Measurements from ENCODE around the gene CCDC187.

The CCDC187 gene

DNA sequence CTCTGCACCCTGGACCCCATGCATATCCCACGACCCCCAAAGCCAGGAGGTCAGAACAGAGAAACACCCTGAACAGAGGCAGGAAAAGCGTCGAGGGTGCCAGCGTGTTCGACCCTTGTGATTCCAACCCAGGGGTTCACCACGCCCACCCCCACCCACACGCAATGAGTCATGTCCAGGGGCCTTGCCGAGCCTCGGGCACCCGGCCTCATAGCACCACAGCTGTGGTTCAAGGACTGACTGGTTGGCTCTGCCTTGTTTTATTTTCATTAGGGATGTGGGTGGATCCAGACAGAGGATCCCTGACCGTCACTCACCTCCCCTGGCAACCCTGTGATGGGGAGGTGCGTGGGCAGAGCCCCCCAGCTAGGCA lies 48.7 kb downstream of the CCDC187 start:
- DNase-seq (ENCODE audit: low read depth in 2 of 3, low spot score in 2 of 3), result no peak

DNA sequence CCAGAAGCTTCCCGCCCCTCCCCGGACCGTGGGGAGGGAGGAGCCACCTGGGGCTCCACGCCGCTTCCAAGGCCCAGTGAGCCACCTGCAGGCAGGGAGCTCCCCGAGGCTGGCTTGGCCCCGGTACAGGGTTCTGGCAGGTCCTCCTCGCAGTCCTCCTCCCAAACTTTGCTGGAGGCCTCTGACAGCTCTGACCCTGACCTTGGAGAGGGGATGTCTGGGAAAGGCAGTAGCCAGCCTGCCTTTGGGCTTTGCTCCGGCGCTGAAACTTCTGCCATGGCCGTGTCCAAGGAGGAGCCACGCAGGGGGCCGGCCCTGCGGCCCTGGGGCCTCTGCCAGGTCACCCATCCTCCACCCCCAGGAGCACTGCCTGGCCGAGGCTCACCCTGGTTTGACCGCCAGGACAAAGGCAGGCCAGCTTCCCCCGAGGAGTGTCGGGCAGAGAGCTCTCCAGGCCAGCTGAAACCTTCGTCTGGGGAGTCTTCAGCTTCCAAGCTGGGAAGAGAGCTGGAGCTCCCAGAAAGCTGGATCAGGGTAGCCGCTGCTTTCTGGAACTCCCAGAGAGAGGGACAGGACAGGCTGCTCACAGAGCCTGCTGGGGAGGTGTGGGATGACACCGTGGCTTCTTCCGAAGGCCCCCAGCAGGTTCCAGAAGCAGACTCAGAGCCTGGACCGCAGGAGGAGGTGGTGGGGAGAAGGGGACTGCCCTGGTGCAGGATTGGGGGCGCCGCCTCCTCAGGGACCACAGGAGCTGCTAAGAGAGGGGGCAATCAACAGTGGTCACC lies 49.3 kb downstream of the CCDC187 start:
- no peak for DNase-seq (ENCODE audit: low read depth in 2 of 3, low spot score in 2 of 3)

DNA sequence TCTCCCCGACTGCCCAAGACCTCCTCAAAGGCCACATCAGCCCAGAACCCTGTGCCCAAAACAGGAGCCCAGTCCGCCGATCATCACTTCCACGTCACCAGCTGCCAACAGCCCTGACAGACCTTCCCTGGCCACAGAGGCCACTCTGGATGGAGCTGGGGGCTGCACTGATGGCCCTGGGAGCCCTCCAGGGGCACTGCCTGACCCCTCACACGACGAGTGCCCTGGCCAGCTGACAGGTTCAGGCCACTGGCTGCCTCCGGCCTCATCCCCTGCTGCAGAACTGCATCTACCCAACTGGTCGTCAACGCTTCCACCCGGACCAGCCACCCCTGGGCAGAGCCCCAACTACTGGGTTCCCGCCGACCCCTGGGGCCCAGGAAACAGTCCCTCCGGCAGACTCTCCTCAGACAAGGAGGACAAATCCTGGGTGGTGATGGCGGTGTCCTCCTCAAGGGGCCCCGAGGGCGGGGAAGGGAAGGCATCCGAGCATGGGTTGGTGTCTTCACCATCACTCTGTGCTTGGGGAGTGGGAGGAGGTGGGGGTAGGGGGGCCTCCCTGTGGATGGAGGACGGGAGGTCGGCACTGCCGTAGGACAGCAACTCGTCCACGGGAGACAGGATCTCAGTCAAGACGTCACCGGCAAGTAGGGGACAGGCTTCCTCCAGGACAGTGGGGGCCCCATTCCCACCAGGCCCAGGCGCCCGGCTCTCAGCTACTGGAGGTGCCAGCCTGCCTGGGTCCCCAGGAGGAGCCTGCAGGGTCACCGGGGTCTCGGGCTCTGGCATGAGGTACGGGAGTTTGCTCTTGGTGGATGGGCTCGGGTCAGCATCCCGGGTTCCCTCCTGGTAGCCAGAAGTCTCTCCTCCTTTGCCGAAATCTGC lies 50.4 kb downstream of the CCDC187 start:
- no peak for DNase-seq (ENCODE audit: low read depth in 2 of 3, low spot score in 2 of 3)

GRCh38 chr9:136252846-136253245 lies 51.0 kb downstream of the CCDC187 start:
- DNase-seq (ENCODE audit: low read depth in 2 of 3, low spot score in 2 of 3), result no peak

- DNase-seq (ENCODE audit: low read depth in 2 of 3, low spot score in 2 of 3), result no peak
These were observed 51.6 kb downstream of the CCDC187 start for GRCh38 chr9:136252281-136252680.

DNA sequence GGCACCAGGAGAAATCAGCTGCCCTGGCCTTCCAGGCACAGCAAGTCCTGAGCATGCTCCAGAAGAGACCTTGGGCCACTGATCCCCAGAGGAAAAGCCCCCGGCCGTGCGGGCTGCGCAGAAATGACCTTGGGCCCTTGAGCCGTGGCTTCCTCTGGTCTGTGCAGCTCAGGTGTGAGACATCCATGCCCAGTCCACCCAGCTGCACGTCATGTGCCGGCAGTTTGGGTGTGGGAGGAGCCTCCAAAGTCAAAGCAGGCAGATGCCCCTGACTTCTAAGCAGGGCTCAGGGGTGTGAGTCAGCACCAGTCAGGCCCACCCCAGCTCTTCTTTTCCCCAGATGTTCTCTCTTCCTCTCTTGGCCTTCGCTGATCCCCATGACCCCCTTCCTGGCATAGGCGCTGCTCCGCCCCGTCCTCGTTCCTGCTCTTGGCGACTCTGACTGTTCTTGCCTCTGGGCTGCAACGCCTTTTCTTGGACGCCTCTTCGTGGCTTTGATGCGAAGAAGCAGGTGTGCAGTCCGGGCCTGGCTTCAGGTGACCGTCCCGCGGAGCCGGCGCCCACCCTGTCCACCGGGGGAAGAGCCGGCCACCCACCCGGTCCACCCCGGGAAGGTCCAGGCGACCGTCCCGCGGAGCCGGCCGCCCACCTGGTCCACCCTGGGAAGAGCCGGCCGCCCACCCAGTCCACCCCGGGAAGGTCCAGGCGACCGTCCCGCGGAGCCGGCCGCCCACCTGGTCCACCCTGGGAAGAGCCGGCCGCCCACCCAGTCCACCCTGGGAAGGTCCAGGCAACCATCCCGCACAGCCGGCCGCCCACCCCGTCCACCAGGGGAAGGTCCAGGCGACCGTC lies 52.4 kb downstream of the CCDC187 start:
- no peak for DNase-seq (ENCODE audit: low read depth in 2 of 3, low spot score in 2 of 3)

- no peak for DNase-seq (ENCODE audit: low read depth in 2 of 3, low spot score in 2 of 3)
These were observed 53.2 kb downstream of the CCDC187 start for GRCh38 chr9:136250676-136251075.

DNA sequence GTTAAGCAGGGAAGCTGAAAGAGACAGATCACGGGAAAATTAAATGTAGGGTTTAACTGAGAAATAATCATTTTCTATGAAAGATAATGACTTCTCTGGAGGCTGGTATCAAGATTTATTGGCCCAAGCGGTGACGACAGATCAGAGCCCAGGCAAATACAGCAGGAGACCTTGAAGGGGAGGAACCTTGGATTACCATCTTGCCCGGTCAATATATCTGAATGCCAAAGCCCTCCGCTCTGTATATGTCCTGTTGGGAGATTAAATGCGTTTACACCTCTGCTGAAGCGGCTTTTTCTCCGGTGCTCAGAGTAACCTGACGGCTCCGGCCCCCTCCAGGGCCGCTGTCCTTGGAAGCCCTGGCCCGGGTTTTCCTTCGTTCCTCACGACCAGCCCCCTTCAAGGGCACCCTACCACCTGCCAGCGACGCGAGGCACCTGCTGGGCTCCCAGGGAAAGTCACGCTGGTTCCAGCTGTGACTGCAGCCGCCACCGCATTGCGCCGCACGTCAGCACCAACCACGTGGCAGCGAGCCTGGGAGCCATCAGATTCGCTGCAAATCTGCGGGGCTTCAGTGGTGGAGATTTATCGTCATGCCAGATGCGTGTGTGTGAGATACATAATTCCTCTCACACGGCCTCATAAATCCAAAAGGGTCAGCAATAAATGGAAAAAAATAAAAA lies 53.9 kb downstream of the CCDC187 start:
- DNase-seq (ENCODE audit: low read depth in 2 of 3, low spot score in 2 of 3), result no peak

GRCh38 chr9:136248951-136249876 lies 54.7 kb downstream of the CCDC187 start:
- no peak for DNase-seq (ENCODE audit: low read depth in 2 of 3, low spot score in 2 of 3)

DNA sequence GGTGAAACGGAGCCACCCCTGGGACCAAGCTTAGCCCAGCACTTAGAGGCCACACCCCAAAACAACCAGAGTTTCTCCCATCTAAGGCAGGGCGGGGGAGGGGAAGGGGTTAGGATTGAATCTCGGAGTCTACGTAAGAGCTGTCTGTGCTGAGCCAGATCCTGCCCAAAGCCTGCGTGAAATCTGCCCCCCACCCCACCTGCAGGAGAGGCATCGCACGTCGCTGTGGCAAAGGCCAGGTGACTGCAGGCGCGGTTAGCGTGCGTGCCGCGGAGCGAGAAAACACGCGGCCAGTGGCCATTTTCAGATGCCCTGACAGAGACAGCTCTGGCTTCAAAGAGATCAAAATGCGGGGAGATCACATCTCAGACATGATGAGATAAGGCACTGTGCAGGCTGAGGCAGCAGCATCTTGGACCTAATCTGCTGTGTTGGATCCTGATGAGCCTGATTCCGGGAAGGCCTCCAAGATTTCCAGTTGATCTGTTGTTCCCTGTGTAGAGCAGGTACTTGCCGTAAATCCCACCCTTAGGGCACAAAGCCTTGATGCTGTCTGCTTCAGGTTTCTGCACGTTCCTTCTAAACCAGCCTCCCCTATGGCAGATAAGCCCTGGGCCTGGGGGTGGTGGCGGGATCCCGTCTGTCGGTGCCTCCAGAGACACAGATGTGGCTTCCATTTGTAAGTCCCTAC lies 55.8 kb downstream of the CCDC187 start:
- no peak for DNase-seq (ENCODE audit: low read depth in 2 of 3, low spot score in 2 of 3)

DNA sequence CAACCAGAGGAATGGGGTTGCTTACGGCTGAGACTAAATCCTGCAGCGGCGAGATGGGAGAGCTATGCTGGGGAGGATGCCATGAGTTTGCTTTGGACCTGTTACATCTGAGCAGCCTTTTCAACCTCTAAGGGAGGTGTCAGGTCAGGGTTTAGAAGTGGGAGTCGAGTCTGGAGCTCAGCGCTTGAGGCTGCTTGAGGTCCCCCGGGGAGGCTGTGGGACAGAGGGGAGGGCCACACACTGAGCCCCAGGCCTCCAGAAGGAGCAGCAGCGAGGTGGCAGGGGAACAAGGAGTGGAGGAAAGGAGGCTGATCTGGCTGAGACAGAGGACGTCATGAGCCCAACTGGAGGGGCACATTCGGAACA lies 56.4 kb downstream of the CCDC187 start:
- DNase-seq (ENCODE audit: low read depth in 2 of 3, low spot score in 2 of 3), result no peak

DNA sequence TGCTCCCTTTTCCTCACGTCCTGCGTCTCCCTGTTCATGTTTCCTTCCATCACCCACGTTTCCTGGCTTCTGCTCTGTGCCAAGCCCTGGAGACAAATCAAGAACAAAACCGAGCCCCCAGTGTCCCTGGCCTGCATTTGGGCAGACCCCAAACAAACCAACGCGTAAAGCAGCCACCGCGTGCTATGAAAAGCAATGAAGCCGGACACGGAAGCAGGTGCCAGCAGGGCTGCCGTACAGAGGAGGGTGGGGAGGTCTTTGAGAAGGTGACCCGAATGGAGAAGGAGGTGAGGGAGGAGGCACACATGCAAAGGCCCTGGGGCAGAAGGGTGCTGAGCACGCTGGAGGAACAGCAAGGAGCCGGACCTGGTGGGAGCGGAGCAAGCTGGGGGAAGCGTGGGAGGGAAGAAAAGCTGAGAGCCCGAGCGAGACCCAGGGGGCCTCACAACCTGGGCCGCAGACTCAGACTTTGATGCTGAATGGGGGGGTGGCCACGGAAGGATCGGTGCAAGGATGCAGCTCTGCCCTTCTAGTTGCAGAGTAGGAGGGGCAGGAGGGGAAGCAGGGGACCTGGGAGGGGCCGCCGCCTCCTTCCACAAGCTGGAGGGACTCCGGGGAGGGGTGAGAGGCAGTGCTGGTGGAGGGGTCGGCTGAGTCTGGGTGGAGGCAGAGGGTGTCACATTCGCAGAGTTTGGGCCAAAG lies 56.9 kb downstream of the CCDC187 start:
- DNase-seq (ENCODE audit: low read depth in 2 of 3, low spot score in 2 of 3), result no peak

- peak; percentile 59 to 85 (median 70) for DNase-seq (ENCODE audit: low read depth in 2 of 3, low spot score in 2 of 3)
These were observed 58.4 kb downstream of the CCDC187 start, which contains the start of gene QSOX2 for GRCh38 chr9:136245219-136246150. TSS of gene QSOX2 (minus strand) at chr9:136245812. CDS start at chr9:136245803, 9 bp downstream.

DNA sequence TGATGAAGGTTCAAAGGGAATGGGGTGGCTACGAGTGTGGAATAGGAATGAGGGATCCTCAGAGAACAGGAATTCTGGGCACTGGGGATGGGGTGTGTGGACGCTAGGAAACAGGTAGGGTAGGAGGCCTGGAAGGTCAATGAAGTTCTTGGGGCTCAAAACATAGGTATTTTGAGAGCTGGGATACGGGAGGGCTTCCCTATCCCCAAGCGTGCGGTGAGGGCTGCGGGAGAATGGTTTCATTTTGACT lies 59.0 kb downstream of the CCDC187 start:
- DNase-seq (ENCODE audit: low read depth in 2 of 3, low spot score in 2 of 3), result no peak

DNA sequence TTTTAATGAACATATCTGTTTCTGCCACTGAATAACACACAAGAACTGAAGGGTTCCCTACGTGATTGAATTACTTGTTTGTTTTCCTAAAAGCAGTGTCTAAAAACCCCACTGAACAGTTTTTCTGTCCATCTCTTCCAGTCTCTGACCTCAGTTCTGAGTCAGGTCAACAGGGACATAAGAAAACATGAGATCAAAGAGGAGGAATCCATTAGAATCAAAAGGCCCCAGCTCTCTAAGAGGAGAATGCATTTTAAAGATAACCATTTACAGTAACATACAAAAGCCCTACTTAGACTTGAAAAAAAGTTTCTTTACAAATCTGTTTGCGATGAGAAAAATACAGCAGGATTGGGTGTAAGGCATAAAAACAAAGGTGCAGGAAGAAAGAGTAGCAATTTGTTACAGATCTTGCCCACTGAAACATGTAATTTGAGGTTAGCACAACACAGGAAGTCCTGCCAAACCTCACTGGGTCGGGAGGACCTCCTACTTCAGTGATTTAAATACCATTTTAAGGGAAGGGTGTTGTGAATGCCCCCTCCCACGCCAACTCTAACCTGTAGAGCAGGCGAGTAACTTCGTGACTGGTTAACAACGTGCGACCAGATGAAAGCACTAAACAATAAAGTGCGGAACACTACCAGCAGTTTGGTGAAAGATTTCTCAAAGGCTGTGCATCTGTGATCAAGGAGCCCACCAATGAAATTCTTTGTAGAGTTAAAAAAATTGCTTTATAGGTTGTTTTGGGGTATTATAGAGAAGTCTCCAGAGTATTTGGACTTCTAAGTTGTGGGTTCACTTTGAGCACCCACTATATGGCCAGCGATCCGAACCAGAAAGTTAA lies 59.5 kb downstream of the CCDC187 start:
- peak in 2 of 3 experiments; percentile 34 to 38 for DNase-seq (ENCODE audit: low read depth in 2 of 3, low spot score in 2 of 3)

GRCh38 chr9:136243631-136244030 lies 60.3 kb downstream of the CCDC187 start:
- DNase-seq (ENCODE audit: low read depth in 2 of 3, low spot score in 2 of 3), result no peak
